Measurements from ENCODE around the gene MINAR2. TPM values are rescaled to one million over a fixed set of nuclear protein-coding genes. Genes with fewer than 3 reads are reported as not detected.

Gene MINAR2
- total RNA-seq, 1 donor from 2014 or later = not detected

- Histone ChIP-seq H3K9me3 (no peaks in the 10 kb centered on the region), H3K27ac (no peak overlapping the region), H3K4me1 (no peaks in the 10 kb centered on the region), H3K27me3 (no peaks in the 10 kb centered on the region), H3K36me3 (no peaks in the 10 kb centered on the region), H3K4me3 (no peak overlapping the region)
- no peak for DNase-seq (ENCODE audit: extremely low spot score in 2 of 2)
- TF ChIP-seq CTCF (IDR thresholded peaks at IDR 0.05) = no peak
- no peak for TF ChIP-seq POLR2AphosphoS5 (IDR thresholded peaks at IDR 0.05; ENCODE audit: insufficient read depth in 1 of 2, low read depth in 1 of 2)
- TF ChIP-seq POLR2A (IDR thresholded peaks at IDR 0.05) = no peak
- intact Hi-C loops (cut with DNase I) = no loop called here
Observed at GRCh38 chr5:129717751-129718310, 30.1 kb upstream of the MINAR2 start.

GRCh38 chr5:129718471-129719090, 29.3 kb upstream of the MINAR2 start:
- Histone ChIP-seq H3K4me1 (no peaks in the 10 kb centered on the region), H3K4me3 (no peak overlapping the region), H3K27ac (no peak overlapping the region), H3K27me3 (no peaks in the 10 kb centered on the region), H3K9me3 (no peaks in the 10 kb centered on the region), H3K36me3 (no peaks in the 10 kb centered on the region)
- TF ChIP-seq CTCF (IDR thresholded peaks at IDR 0.05) (no peak), POLR2AphosphoS5 (IDR thresholded peaks at IDR 0.05; ENCODE audit: insufficient read depth in 1 of 2, low read depth in 1 of 2) (no peak)
- DNase-seq (ENCODE audit: extremely low spot score in 2 of 2) = no peak
- intact Hi-C loops (cut with DNase I) = no loop called here

- no peak overlapping the region for H3K27ac ChIP-seq
- H3K4me1 ChIP-seq = no peaks in the 10 kb centered on the region
- intact Hi-C loops (cut with DNase I) = no loop called here
- DNase-seq (ENCODE audit: extremely low spot score in 2 of 2) = no peak
- H3K36me3 ChIP-seq = no peaks in the 10 kb centered on the region
- no peak overlapping the region for H3K4me3 ChIP-seq
- no peak for TF ChIP-seq CTCF (IDR thresholded peaks at IDR 0.05)
- TF ChIP-seq POLR2AphosphoS5 (IDR thresholded peaks at IDR 0.05; ENCODE audit: insufficient read depth in 1 of 2, low read depth in 1 of 2) = no peak
- TF ChIP-seq POLR2A (IDR thresholded peaks at IDR 0.05) = no peak
- H3K27me3 ChIP-seq = no peaks in the 10 kb centered on the region
- no peaks in the 10 kb centered on the region for H3K9me3 ChIP-seq
Observed at GRCh38 chr5:129724222-129724621, 23.7 kb upstream of the MINAR2 start.

- TF ChIP-seq POLR2A (IDR thresholded peaks at IDR 0.05) (no peak), CTCF (IDR thresholded peaks at IDR 0.05) (no peak), POLR2AphosphoS5 (IDR thresholded peaks at IDR 0.05; ENCODE audit: insufficient read depth in 1 of 2, low read depth in 1 of 2) (no peak)
- Histone ChIP-seq H3K27ac (no peak overlapping the region), H3K27me3 (no peaks in the 10 kb centered on the region), H3K36me3 (no peaks in the 10 kb centered on the region), H3K9me3 (no peaks in the 10 kb centered on the region), H3K4me3 (no peak overlapping the region), H3K4me1 (no peaks in the 10 kb centered on the region)
- no peak for DNase-seq (ENCODE audit: extremely low spot score in 2 of 2)
- intact Hi-C loops (cut with DNase I) = no loop called here
Observed at GRCh38 chr5:129724647-129725046, 23.2 kb upstream of the MINAR2 start.

- H3K4me3 ChIP-seq = no peak overlapping the region
- no peaks in the 10 kb centered on the region for H3K36me3 ChIP-seq
- no peaks in the 10 kb centered on the region for H3K4me1 ChIP-seq
- intact Hi-C loops (cut with DNase I) = no loop called here
- no peak for DNase-seq (ENCODE audit: extremely low spot score in 2 of 2)
- H3K27ac ChIP-seq = no peak overlapping the region
- no peaks in the 10 kb centered on the region for H3K27me3 ChIP-seq
- TF ChIP-seq POLR2AphosphoS5 (IDR thresholded peaks at IDR 0.05; ENCODE audit: insufficient read depth in 1 of 2, low read depth in 1 of 2) (no peak), CTCF (IDR thresholded peaks at IDR 0.05) (no peak), POLR2A (IDR thresholded peaks at IDR 0.05) (no peak)
- H3K9me3 ChIP-seq = no peaks in the 10 kb centered on the region
Observed at GRCh38 chr5:129739773-129740172, 8.1 kb upstream of the MINAR2 start.

All from vagina (tissue), 2 donors.